A549 (cell line): ENCODE data around the gene ZIC2. TPM values are rescaled to one million over a fixed set of nuclear protein-coding genes. Genes with fewer than 3 reads are reported as not detected.

ENCODE experiments used
- ATAC-seq, 2 experiments: fragments of 200-7000 bp in 1 of 2; fragments of >200 bp in 1 of 2; cut with Nextera tagmentation in 1 of 2; cut with Tn5 transposase in 1 of 2; 3 replicates each; pipeline versions ENCODE4 v1.8.0 to v1.9.1; 2018 to 2020; ENCODE audit warnings: mild to moderate bottlenecking in 1 of 2, moderate library complexity in 1 of 2
- CTCF ChIA-PET: fragments of 300-600 bp; sonication (Branson Sonifier 250); formaldehyde crosslinking; extraction: SDS; loops from one replicate; lab custom pipeline; 2021; ENCODE audit warnings: antibody characterized with exemption, inconsistent platforms; lab: Yijun Ruan, JAX
- POLR2A ChIA-PET: fragments of 350-600 bp; formaldehyde crosslinking; extraction: SDS; loops from one replicate; lab custom pipeline; 2021; ENCODE audit warnings: antibody characterized with exemption, inconsistent platforms; lab: Yijun Ruan, JAX
- DNase-seq, 2 experiments: peaks; one replicate each; pipeline versions ENCODE4 v3.0.0 to v3.0.0-alpha.2; 2011 to 2016; ENCODE audit warnings: low read depth in 1 of 2, low spot score in 1 of 2
- FAIRE-seq: peaks from 2 replicates; lab custom pipeline; 2011; peaks lifted over from hg19 to GRCh38; lab: Jason Lieb, UNC
- H3K27ac ChIP-seq, 2 experiments: fragments of >200 bp; sonication (Bioruptor Twin); formaldehyde crosslinking; 3 replicates each; pipeline ENCODE4 v1.5.1; 2016 to 2017
- H3K4me1 ChIP-seq: fragments of >200 bp; sonication (Bioruptor Twin); formaldehyde crosslinking; 3 replicates; pipeline ENCODE4 v1.6.1; 2016
- H3K4me2 ChIP-seq: fragments of >200 bp; sonication (Bioruptor Twin); formaldehyde crosslinking; 3 replicates; pipeline ENCODE4 v1.6.1; 2016
- H3K4me3 ChIP-seq: fragments of >200 bp; sonication (Bioruptor Twin); formaldehyde crosslinking; 3 replicates; pipeline ENCODE4 v1.5.1; 2016
- H3K9me3 ChIP-seq: fragments of >200 bp; sonication (Bioruptor Twin); formaldehyde crosslinking; 3 replicates; pipeline ENCODE4 v1.6.1; 2016
- BCL3 ChIP-seq: fragments of >200 bp; sonication (Bioruptor Twin); formaldehyde crosslinking; IDR thresholded peaks from 3 replicates; pipeline ENCODE4 v1.6.1; 2016
- BHLHE40 ChIP-seq: IDR thresholded peaks from 2 replicates; pipeline ENCODE4 v1.6.1; 2012; ENCODE audit warnings: low read depth, low read length, inconsistent platforms
- CHD4 ChIP-seq: fragments of 200-600 bp; sonication (generic); IDR thresholded peaks from 2 replicates; pipeline ENCODE4 v1.6.1; 2016; ENCODE audit warnings: antibody characterized with exemption, mild to moderate bottlenecking, borderline replicate concordance
- EHF ChIP-seq: fragments of 250-450 bp; sonication (Bioruptor Pico); IDR thresholded peaks from 2 replicates; pipeline ENCODE4 v1.5.0; 2020; ENCODE audit warnings: mild to moderate bottlenecking
- EHMT2 ChIP-seq: fragments of 200-600 bp; sonication (generic); IDR thresholded peaks from 2 replicates; pipeline ENCODE4 v1.6.1; 2016; ENCODE audit warnings: antibody characterized with exemption, low read depth, mild to moderate bottlenecking, moderate library complexity
- FOSL2 ChIP-seq, 2 experiments: fragments of 450-650 bp in 1 of 2; fragments of >200 bp in 1 of 2; sonication (Bioruptor Twin) in 1 of 2; formaldehyde crosslinking; IDR thresholded peaks; 2 replicates each; pipeline versions ENCODE4 v1.5.0 to v1.6.1; 2016 to 2020; ENCODE audit warnings: mild to moderate bottlenecking in 1 of 2, moderate library complexity in 1 of 2
- HDAC2 ChIP-seq: fragments of 200-600 bp; sonication (generic); IDR thresholded peaks from 2 replicates; pipeline ENCODE4 v1.6.1; 2016
- HOXB13 ChIP-seq: fragments of 250-450 bp; sonication (Bioruptor Pico); IDR thresholded peaks from 2 replicates; pipeline ENCODE4 v1.5.0; 2020; ENCODE audit warnings: low read depth, mild to moderate bottlenecking, moderate library complexity
- HOXB5 ChIP-seq: fragments of 250-450 bp; sonication (Bioruptor Pico); IDR thresholded peaks from 2 replicates; pipeline ENCODE4 v1.5.0; 2020; ENCODE audit warnings: mild to moderate bottlenecking, moderate library complexity
- KDM1A ChIP-seq: fragments of 200-600 bp; sonication (generic); IDR thresholded peaks from 2 replicates; pipeline ENCODE4 v1.6.1; 2016; ENCODE audit warnings: low read depth, mild to moderate bottlenecking
- KDM5A ChIP-seq: fragments of 200-600 bp; sonication (generic); IDR thresholded peaks from 2 replicates; pipeline ENCODE4 v1.6.1; 2016; ENCODE audit warnings: antibody characterized with exemption, mild to moderate bottlenecking
- MYC ChIP-seq: IDR thresholded peaks from 2 replicates; pipeline ENCODE4 v1.6.1; 2012; ENCODE audit warnings: mild to moderate bottlenecking, inconsistent platforms, low read length, improper control_type of control experiment, borderline replicate concordance
- NR3C1 ChIP-seq: fragments of >200 bp; sonication (Bioruptor Twin); formaldehyde crosslinking; IDR thresholded peaks from 3 replicates; pipeline ENCODE4 v1.6.1; 2017
- PHF8 ChIP-seq: fragments of 200-600 bp; sonication (generic); IDR thresholded peaks from 2 replicates; pipeline ENCODE4 v1.6.1; 2016; ENCODE audit warnings: low read depth, mild to moderate bottlenecking, antibody characterized with exemption, moderate library complexity, borderline replicate concordance
- POLR2A ChIP-seq: IDR thresholded peaks from 2 replicates; pipeline ENCODE4 v1.6.1; 2012; ENCODE audit warnings: mild to moderate bottlenecking, low read length
- POLR2AphosphoS2 ChIP-seq: conservative IDR thresholded peaks from 2 replicates; pipeline ENCODE4 v1.6.1; 2012; ENCODE audit warnings: low read length, improper control_type of control experiment, inconsistent platforms
- RAD21 ChIP-seq, 2 experiments: fragments of >200 bp in 1 of 2; sonication (Bioruptor Twin) in 1 of 2; formaldehyde crosslinking in 1 of 2; IDR thresholded peaks in 1 of 2; conservative IDR thresholded peaks in 1 of 2; 2 replicates in 1 of 2; 3 replicates in 1 of 2; pipeline ENCODE4 v1.6.1; 2012 to 2018; ENCODE audit warnings: inconsistent platforms in 1 of 2
- RARB ChIP-seq: fragments of 250-450 bp; sonication (Bioruptor Pico); IDR thresholded peaks from 2 replicates; pipeline ENCODE4 v1.8.0; 2021; ENCODE audit warnings: mild to moderate bottlenecking, moderate library complexity
- TFCP2L1 ChIP-seq: fragments of 250-450 bp; sonication (Bioruptor Pico); IDR thresholded peaks from 2 replicates; pipeline ENCODE4 v1.5.0; 2021; ENCODE audit warnings: mild to moderate bottlenecking
- TP53 ChIP-seq: fragments of 250-450 bp; sonication (Bioruptor Pico); IDR thresholded peaks from 2 replicates; pipeline ENCODE4 v1.5.0; 2021; ENCODE audit warnings: mild to moderate bottlenecking, moderate library complexity
- ZFP36 ChIP-seq: fragments of 450-650 bp; IDR thresholded peaks from 2 replicates; pipeline ENCODE4 v1.6.1; 2014; ENCODE audit warnings: borderline replicate concordance; ENCODE audit not compliant: partially characterized antibody
- ZNF302 ChIP-seq: fragments of 250-450 bp; sonication (Bioruptor Pico); IDR thresholded peaks from 2 replicates; pipeline ENCODE4 v1.9.0; 2021; ENCODE audit warnings: inconsistent platforms, mild to moderate bottlenecking, moderate library complexity
- WGBS: methylation state at CpG from one replicate; pipeline ENCODE4 v1.1.6; 2017; ENCODE audit errors: missing lambda C conversion rate; 5-methylcytosine and 5-hydroxymethylcytosine counted together
- polyA plus RNA-seq, 4 experiments: library from polyadenylated mRNA; depleted of rRNA in 3 of 4; stranded (reverse); fragments of >200 nt; fragmentation: RNase III in 1 of 4; extraction: RNeasy Plus Mini Kit Qiagen cat#74134 plus additional on column Dnase treatment in 1 of 4; gene quantifications; 2 replicates in 3 of 4; 3 replicates in 1 of 4; pipeline ENCODE4 v1.2.3, GENCODE V29; 2011 to 2017

The ZIC2 gene
- polyA plus RNA-seq, 2 of the 4 experiments (the other 2 are of a cell fraction), result 2.1 to 10.3 TPM

DNA sequence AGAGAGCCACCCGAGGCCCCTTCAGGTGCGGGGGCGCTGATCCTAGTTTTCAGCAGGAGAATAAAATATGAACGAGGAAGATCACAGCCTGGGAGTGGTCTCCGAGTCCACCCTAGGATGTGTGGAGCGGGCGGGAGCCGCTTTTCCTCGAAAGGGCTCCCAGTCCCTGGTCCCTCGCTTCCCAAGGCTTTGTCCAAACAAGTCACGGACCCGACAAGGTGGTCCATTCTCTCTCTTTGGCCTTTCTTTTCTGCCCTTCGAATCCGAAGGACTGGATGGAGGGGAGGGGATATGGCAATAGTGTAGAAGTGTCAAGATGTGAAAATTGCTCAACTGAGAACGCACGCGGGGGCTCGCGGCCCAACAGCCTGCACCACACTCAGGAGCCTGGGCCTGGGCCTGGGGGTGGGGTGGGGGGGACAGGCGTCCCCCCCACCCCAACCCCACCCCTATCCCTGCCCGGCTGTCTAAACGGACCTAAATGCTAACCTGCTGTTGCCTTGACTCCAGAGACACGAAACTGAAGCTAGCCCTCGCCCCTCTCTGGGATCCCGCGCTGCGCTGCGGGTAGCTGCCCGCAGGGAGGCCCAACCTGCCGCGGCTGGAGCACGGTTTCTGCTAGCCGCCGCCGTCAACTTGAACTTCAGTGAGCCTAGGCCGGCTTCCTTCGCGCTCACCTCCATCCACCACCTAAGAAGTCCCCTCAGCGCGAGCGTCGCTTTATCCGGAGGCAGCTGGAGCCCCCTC is 7.1 kb downstream of the ZIC2 start:
- TF ChIP-seq EHMT2 (no peak), TFCP2L1 (CRISPR knock-in tag) (no peak), CHD4 (no peak)
- no peak overlapping the region for H3K4me3 ChIP-seq
- no peak overlapping the region for H3K4me2 ChIP-seq
- no peak for FAIRE-seq
- ATAC-seq, result no peak
- H3K4me1 ChIP-seq, result peaks cover 14% of the 10 kb centered on the region
- ChIA-PET CTCF (no interaction called here), POLR2A (no interaction called here)
- no peak for DNase-seq
- no peak overlapping the region for H3K27ac ChIP-seq
- H3K9me3 ChIP-seq, result no peaks in the 10 kb centered on the region
- WGBS, result 94% methylated on average over 36 of the region's 43 CpGs

DNA sequence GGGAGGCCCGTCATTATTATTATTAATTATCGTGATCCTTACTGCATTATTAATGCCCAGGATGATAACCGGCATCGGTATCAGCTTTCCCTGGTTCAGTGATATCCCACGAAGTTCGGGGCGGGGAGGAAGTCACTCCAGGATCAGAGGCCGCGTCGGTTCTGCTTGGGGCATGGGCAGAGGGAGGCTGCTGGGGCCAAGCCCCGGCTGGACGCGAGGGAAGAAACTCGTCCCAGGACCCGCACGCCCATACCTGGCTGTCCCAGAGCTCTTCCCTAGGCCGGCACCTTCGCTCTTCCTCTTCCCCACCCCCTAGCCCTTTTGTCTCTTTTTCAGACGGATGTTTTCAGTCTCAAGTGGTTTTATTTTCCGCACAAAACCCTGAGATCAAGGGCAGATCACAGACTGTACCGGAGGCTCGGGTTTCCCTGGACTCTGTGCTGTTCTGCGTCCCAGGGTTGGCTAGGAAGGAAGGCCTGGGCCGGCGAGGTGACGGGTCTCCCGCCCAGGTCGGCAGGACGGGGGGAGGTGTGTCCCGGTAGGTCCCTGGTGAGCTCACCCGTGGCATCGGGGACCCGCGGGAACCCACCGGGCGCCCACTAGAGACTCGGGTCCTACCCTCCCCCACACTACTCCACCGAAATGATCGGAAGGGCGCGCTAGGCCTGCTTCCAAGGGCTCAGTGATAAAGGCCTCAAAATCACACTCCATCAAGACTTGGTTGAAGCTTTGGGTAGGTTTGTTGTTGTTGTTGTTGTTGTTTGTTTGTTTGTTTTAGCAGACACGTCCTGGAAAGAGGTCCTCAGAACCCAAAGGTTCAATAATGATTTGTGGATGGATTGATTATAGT is 7.9 kb downstream of the ZIC2 start:
- no peak overlapping the region for H3K4me3 ChIP-seq
- H3K9me3 ChIP-seq, result no peaks in the 10 kb centered on the region
- FAIRE-seq (no peak), DNase-seq (no peak), ATAC-seq (no peak)
- ChIA-PET CTCF (no interaction called here), POLR2A (no interaction called here)
- H3K27ac ChIP-seq, result no peak overlapping the region
- WGBS, result 92% methylated on average over 30 of the region's 42 CpGs
- no peak overlapping the region for H3K4me2 ChIP-seq
- H3K4me1 ChIP-seq, result peaks cover 12% of the 10 kb centered on the region
- TF ChIP-seq ZFP36 (no peak), FOSL2 (IDR thresholded peaks at IDR 0.05) (no peak), FOSL2 (CRISPR knock-in tag; IDR thresholded peaks at IDR 0.05) (no peak), KDM1A (no peak), HOXB13 (CRISPR knock-in tag) (no peak), KDM5A (no peak), TP53 (CRISPR knock-in tag) (no peak)

- FAIRE-seq, result no peak
- H3K4me3 ChIP-seq, result no peak overlapping the region
- peaks cover 11% of the 10 kb centered on the region for H3K4me1 ChIP-seq
- no peak for ATAC-seq
- CTCF ChIA-PET, result interaction anchor here (0.6 to 1.0 kb wide), 2 partner anchors 8 to 245 kb away, joined by 4 read pairs; no protein-coding TSS in a partner anchor
- H3K4me2 ChIP-seq, result no peak overlapping the region
- H3K27ac ChIP-seq, result no peak overlapping the region
- H3K9me3 ChIP-seq, result no peaks in the 10 kb centered on the region
- POLR2A ChIA-PET, result no interaction called here
- 90% methylated on average over 42 of the region's 42 CpGs for WGBS
- TF ChIP-seq BCL3, result no peak
- no peak for TF ChIP-seq POLR2A
- TF ChIP-seq NR3C1, result no peak
- TF ChIP-seq RAD21 (conservative IDR thresholded peaks at IDR 0.05 in 1 of 2, IDR thresholded peaks at IDR 0.05 in 1 of 2), result no peak
- TF ChIP-seq EHF (CRISPR knock-in tag), result no peak
- no peak for TF ChIP-seq HOXB5
- TF ChIP-seq RARB (CRISPR knock-in tag), result no peak
- no peak for TF ChIP-seq ZNF302 (CRISPR knock-in tag)
- no peak for TF ChIP-seq HDAC2
- no peak for TF ChIP-seq PHF8
- TF ChIP-seq BHLHE40, result no peak
- TF ChIP-seq MYC, result no peak
- TF ChIP-seq POLR2AphosphoS2, result no peak
- TF ChIP-seq TP53 (CRISPR knock-in tag), result no peak
- no peak for DNase-seq
These were observed 8.8 kb downstream of the ZIC2 start for GRCh38 chr13:99990126-99990977.
